Stimulated activated CD4-positive, alpha-beta T cell treated with anti-CD3 and anti-CD28 coated beads, Interleukin-4, amount 100 ng/mL, for 48 hours (primary cell): ENCODE data around the gene ITPR2.

ENCODE experiments used
- DNase-seq, 2 donors: peaks; one replicate each; pipeline ENCODE4 v3.0.0-alpha.2; 2020; ENCODE audit warnings: low read depth in 2 of 2

ITPR2 gene

DNA sequence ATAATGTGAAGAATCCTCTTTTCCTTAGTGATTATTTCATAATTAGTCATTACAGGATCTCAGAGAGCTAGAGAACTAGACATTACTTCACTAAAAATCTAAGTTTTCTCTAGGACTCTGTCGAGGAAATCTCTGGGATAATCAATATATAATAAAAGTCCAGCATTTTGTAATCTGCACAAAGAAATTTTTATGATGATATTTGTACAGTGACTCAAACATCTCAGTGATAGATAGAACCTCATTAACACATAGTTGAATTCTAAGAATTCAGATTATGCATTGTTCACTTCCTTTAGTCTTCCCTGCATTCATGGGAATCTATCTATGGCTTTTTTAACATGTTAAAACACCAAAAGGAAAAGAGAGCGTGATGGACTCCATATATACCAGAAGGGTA is 11.0 kb downstream of the ITPR2 start:
- DNase-seq = no peak

DNA sequence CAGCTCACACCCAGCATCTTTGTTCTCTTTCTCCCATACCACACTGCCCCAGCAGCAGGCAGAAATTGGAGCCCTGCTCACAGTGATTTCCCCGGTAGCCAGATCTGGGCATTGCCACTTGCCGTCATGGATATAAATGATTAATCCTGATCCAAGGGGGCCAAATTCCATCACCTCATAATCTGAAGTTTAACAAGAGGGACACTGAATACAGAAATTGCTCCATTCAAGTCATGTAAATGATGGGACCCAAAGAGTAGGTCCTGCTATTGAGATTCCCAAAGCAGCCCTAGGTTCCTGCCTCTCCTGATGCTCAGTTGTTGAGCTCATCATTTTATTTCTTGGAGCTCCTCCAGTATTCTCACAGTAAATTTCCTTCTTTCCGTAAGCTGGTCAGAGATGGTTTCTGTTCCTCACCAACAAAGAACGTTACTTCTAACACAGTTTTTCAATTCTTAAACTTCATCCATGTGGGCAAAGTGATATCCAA is 11.7 kb downstream of the ITPR2 start:
- no peak for DNase-seq

GRCh38 chr12:26818636-26819035 is 14.4 kb downstream of the ITPR2 start:
- DNase-seq = no peak

GRCh38 chr12:26818201-26818600 is 14.8 kb downstream of the ITPR2 start:
- no peak for DNase-seq

DNA sequence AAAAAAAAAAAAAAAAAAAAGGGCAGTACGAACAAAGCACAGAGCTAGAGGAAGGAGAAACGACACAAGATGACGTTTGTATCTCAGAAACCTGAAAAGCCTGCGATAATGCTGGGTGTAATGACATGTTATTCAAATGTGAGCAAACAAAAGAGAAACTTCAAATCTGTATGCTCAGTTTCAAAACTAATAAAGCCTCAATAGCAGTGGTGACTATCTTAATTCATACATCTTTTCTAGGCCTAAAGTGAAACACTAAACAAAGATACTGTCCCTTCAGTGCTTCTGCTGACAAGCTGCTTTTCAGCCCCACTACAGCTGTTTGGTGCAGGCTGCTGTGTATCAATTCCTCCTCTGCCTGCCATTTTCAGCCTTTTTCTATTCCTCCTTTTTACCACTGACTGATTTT is 15.8 kb downstream of the ITPR2 start:
- DNase-seq = no peak

GRCh38 chr12:26813812-26814211 is 19.2 kb downstream of the ITPR2 start:
- DNase-seq = no peak

DNA sequence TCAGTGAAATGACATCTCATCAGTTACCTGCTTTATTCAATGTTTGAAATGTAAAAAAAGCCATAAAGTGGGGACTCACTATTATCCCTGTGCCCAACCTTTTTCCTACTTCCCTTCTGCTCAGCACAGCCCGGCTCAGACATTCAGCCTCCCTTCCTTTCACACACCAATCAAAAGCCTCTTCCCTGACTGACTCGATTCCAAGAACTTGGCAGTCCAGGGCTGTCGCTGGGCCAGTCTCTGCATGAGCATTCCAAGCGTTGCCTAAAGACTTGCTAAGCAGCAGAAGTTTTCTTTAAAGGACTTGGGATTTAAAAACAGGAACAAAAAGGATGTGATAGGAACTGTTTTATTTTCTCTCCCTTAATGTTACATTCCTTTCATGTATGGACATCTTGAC is 22.7 kb downstream of the ITPR2 start:
- DNase-seq = no peak

DNA sequence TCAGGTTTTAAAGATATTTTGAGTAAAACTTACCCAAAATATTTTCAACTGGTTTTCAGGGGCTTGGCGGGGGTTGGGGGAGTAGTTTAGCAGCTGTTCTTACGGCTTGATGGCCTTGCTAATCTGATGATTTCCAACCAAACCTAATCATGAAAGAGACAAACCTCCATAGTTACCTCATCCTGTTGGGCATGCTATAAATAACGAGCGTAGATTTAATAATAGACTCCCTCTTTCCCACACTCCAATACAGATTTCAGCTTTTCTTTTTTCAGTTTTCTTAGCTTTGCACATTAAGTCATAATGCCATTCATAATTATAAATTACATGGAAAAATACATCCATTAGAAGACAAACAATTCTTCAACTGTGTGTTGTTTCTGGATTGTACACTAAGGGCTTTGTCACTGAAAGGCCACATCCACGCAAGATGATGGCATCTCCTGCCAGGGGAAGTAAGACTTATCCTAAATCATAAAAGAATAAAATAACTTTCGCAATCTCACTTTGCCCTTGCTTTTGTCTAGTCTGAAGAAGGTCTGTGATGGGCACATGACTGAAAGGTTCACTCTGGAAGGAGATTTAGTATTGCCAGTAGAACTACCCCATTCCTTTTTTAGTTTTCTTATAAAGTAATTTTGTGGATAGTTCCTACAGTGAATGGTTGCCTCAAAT is 23.2 kb downstream of the ITPR2 start:
- no peak for DNase-seq

GRCh38 chr12:26808766-26809476 is 24.1 kb downstream of the ITPR2 start:
- no peak for DNase-seq

GRCh38 chr12:26807292-26807691 is 25.7 kb downstream of the ITPR2 start:
- DNase-seq = no peak

- DNase-seq = no peak
Measured at GRCh38 chr12:26806556-26806955, 26.4 kb downstream of the ITPR2 start.

- DNase-seq = no peak
Measured at GRCh38 chr12:26805401-26805971, 27.5 kb downstream of the ITPR2 start.

DNA sequence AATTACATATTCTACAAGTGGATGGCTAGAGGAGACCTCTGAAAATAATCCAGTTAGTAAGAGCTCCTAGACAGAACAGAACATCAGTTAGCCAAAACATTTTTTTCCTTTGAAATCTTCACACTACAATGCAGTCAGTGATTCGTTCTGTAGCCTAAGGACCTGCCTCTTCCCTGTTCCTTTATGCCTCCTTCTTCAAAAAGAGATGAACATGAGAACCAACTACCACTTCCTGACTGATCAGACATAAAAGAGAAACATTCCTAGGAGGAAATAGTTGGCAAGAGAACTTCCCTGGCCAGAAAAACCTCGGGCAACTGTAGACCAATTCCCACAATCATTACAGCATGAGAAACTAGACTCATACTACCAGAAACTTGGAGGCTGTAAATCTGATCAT is 29.4 kb downstream of the ITPR2 start:
- no peak for DNase-seq

GRCh38 chr12:26801486-26801885 is 31.5 kb downstream of the ITPR2 start:
- DNase-seq = no peak

DNA sequence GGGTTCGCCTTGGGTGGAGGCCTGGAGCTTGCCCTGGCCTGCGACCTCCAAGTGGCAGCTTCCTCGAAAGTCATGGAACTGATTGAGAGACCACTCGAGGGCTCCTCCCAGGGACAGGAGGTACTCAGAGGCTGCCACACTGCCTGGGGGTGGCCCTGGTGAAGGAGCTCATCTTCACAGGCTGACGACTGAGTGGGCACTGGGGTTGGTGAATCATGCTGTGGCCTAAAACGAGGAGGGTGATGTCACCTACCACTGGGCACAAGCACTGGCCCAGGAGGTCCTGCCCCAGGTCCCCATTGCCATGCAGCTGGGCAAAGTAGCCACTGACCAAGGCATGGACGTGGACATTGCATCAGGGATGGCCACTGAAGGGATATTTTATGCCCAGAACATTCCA is 32.1 kb downstream of the ITPR2 start:
- no peak for DNase-seq

DNA sequence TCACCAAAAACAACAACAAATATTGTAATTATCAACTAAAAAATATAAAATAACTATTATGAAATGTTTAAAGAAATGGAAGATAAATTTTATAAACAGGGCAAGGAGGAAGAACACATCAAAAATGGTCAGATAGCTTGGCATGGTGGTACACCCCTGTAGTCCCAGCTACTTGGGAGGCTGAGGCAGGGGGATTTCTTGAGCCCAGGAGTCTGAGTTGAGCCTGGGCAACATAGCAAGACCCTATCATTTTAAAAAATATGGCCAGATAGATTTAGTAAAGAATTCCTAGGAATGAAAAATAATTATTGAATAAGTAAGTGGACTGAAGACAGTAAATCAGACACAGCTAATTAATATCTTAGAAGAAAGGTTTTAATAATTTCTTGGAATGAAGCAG is 32.6 kb downstream of the ITPR2 start:
- DNase-seq = no peak

- DNase-seq = no peak
Measured at GRCh38 chr12:26799741-26800140, 33.3 kb downstream of the ITPR2 start.

DNA sequence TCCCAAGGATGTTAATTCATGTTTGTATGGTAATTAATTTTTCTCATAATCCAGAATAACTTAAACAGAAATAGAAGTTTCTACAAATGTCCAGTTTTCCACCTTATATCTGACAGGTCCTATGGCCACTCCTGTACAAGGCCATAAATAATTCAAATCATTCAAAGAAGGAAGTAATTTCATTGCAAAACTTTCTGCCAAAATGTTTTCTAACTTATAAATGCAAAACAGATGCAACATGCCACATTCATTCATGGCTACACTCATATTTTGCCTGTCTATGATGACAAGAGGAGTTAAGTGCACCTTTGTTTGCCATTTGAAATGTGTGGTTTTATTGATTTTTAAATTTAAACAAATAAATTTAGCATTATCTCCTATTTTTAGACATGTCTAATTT is 34.4 kb downstream of the ITPR2 start:
- DNase-seq = no peak

- no peak for DNase-seq
Measured at GRCh38 chr12:26798023-26798422, 35.0 kb downstream of the ITPR2 start.

DNA sequence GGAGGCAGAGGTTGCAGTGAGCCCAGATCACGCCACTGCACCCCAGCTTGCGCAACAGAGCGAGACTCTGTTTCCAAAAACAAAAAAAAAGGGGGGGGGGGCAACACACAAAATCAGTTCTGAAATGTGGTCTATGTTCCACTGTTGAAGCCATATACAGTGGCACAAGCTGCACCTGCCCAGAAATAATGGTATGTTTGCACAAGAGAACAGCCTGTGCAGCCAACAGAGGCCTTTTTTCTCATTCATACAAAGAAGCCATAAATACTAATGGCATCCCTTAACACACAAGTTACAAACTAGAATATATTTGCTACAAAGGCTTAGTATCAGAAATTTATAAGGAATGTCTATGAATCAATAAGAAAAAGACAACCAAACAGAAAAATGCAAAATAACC is 37.1 kb downstream of the ITPR2 start:
- no peak for DNase-seq

- DNase-seq = no peak
Measured at GRCh38 chr12:26791301-26791791, 41.6 kb downstream of the ITPR2 start.

GRCh38 chr12:26790645-26790994 is 42.4 kb downstream of the ITPR2 start:
- no peak for DNase-seq
